ENCODE measurements around the gene SIRT2.
A peak's percentile ranks its signal among the peaks of the same experiment; 100 is the strongest.

SIRT2 gene

DNA sequence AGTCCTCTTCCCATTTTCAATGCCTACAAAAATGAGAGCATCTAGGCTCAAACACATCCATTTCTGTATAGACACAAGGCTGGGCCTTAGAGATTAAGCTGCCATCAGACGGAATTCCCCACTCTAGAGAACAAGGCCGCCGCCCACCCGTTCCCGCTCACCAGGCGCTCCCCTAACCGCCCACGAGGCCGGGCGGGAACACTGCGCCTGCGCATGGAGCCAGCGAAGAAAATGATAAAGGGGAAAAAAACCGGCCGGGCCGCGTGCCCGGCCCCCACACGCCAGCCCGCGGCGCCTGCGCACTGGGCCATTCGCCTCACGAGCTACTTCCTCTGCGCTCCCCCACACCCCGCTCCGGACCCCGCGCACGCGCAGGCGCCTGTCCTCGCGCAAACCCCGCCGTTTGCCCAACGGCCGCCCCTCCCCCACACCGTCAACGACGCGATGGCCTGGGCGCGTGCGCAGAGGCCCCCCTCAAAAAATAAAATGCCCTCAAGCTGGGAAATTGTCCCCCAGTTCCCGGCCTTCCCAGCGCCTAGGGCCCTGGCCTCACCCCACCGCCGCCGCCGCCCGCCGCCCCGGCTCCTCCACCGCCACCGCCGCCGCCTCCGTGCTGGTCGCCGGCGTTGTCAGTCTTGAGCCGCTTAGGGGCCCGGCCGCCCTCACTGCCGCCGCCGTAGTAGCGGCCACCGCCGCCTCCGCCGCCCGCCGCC, 50.1 kb downstream of the SIRT2 start:
- Mint-ChIP-seq H3K4me3 (peak overlapping the region; percentile 96), H3K27me3 (no peaks in the 10 kb centered on the region), H3K27ac (peak overlapping the region; percentile 98), H3K36me3 (peaks cover 25% of the 10 kb centered on the region), H3K4me1 (peaks cover 59% of the 10 kb centered on the region), H3K9me3 (no peaks in the 10 kb centered on the region)

DNA sequence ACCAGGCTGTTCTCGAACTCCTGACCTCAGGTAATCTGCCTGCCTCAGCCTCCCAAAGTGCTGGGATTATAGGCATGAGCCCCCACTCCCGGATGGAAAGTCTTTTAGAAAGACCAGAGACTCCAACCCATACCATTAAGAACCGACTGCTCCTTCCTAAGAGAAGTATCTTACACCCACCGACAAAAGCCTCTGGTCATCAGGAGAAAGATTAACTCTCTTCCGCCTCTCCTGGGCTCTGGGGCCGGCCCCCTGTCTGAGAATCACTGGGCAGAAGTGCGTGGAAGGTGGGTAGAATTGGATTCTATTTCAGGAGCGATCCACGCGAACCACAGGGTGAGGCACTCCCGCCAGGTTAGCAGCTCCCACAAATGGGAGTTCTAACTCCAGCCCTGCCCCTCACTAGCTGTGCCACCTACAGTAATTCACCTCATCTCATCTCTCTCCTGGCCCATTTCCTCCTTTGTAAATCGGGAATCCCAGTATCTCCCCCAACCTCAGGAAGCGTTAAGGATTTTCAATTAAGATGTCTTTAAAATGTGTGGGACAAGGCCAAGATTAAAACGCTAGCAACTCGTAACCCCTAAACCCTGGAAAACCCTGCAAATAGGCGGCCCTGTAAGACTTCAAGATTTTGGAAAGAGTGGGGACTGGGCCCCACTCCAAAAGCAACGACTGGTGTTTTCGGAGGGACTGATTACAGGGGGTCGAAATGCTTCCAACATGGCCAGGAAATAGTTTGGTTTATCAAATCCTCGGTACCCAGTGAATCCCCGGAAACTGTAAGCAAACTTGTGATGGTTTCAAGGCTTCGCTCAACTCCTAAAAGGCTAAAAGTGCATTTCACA, 50.9 kb downstream of the SIRT2 start:
- Mint-ChIP-seq H3K4me3 (peak overlapping the region; percentile 96), H3K9me3 (no peaks in the 10 kb centered on the region), H3K36me3 (peaks cover 31% of the 10 kb centered on the region), H3K4me1 (peaks cover 64% of the 10 kb centered on the region), H3K27ac (peak overlapping the region; percentile 98), H3K27me3 (no peaks in the 10 kb centered on the region)

DNA sequence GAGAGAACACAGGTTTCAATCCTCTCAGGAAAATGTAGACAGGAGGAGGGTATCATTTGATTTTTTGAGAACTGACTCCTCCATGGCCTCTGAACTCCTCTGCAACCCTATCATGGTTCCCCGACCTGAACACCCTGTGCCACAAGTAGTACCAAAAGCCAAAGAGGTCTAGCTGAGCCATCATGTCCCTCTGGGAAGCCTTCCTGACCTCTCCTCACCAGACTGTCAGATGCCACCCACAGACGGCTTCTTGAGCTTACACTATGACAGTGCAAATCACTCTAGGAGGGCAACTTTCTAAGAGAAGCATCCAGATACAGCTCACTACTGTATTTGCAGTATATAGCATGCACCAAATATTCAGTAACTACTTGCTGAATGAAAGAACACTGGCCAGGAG, 53.3 kb downstream of the SIRT2 start:
- H3K36me3 Mint-ChIP-seq: peaks cover 47% of the 10 kb centered on the region
- peak overlapping the region; percentile 47 for H3K4me3 Mint-ChIP-seq
- no peaks in the 10 kb centered on the region for H3K9me3 Mint-ChIP-seq
- no peaks in the 10 kb centered on the region for H3K27me3 Mint-ChIP-seq
- H3K27ac Mint-ChIP-seq: peak overlapping the region; percentile 92
- H3K4me1 Mint-ChIP-seq: peaks cover 76% of the 10 kb centered on the region

DNA sequence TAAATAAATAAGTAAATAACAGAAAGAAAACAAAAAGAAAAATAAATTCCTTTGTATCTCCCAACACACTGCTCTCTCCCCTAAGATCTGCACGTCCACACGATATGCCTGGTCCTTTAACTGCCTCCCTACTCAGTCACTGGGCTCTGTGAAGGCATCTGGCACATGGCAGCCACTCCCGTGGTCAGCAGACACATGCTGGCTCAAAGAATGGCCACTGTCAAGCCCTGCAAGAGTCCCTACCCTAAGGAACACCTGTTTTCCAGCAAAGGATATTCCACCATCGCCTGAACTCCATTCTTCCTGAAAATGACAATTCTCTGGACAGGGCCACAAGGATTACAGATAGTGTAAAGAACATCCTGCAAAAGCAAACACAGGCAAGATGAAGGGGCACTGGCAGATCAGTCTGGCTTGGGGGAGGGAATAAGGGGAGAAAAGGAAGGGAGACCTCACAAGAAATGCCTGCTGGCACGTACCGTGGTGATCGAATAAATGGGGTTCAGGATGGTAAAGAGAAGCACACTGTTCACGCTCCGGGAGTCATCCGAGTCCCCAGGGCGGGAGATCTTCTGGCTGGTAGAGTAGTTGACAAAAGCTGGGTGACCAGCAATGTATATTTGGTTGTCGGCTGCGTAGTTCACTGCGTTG, 53.9 kb downstream of the SIRT2 start:
- peaks cover 50% of the 10 kb centered on the region for H3K36me3 Mint-ChIP-seq

DNA sequence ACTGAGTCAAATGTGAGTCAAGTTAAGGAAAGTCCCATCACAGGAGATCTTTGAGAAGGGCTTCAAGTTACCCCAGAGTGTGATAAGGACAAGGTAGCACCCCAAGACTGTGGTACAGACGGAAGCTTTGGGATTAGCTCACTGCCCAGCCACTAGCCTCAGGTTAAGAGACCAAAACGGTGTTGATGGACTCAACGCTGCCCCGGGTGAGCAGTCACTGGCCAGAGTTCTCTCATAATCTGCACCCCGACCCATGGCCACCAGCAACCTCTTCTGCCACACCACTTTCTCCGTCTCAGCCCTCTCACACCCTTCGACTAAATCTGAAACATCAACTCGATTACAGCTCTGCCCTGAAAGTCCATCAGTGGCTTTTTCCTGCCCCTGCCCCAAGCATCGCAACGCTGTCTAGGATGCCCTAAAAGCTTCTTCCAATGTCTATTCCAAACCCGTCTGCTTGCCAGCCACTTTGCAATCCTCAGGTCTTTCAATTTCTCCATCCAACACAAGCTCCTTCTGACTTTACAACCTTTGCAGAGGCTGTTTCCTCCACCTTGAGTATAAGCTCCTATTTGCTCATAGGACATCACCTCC, 55.2 kb downstream of the SIRT2 start:
- Mint-ChIP-seq H3K36me3 (peaks cover 56% of the 10 kb centered on the region), H3K9me3 (no peaks in the 10 kb centered on the region), H3K27me3 (no peaks in the 10 kb centered on the region), H3K4me1 (peaks cover 91% of the 10 kb centered on the region), H3K27ac (peak overlapping the region; percentile 87), H3K4me3 (peak overlapping the region; percentile 80)

More for the DNA sequence above, 53.9 kb downstream of the SIRT2 start:
- Mint-ChIP-seq H3K4me3 (peak overlapping the region; percentile 80), H3K27me3 (no peaks in the 10 kb centered on the region), H3K4me1 (peaks cover 81% of the 10 kb centered on the region), H3K27ac (peak overlapping the region; percentile 92), H3K9me3 (no peaks in the 10 kb centered on the region)

DNA sequence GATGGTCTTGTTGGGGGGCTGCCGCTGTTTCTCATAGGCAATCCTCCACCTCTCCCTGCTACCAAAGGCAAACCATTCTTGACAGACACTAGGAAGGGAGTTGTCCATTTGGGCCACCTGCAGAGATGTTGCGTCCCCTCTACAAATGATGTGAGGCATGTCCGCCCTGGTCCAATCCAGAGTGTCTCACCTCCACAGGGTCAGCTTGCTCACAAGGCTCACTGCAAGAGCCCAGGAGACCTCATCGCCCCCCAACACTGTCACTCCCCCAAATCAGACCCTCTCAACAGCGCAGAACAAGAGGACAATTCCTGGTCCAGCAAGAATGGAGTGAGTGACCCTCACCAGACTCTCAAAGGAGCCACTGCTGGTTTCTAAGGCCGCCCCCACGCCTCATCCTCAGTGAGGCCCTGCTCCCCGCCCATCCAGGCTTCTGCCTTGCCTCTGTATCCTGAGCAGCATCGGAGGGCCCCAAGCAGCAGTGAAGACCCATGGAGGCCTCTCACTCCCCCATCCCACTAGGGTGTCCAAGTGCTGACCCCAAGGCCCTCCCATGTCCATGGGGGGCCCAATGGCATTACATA, 56.2 kb downstream of the SIRT2 start:
- Mint-ChIP-seq H3K4me3 (peak overlapping the region; percentile 80), H3K27me3 (no peaks in the 10 kb centered on the region), H3K27ac (peak overlapping the region; percentile 72), H3K36me3 (peaks cover 49% of the 10 kb centered on the region), H3K9me3 (no peaks in the 10 kb centered on the region), H3K4me1 (peaks cover 92% of the 10 kb centered on the region)

DNA sequence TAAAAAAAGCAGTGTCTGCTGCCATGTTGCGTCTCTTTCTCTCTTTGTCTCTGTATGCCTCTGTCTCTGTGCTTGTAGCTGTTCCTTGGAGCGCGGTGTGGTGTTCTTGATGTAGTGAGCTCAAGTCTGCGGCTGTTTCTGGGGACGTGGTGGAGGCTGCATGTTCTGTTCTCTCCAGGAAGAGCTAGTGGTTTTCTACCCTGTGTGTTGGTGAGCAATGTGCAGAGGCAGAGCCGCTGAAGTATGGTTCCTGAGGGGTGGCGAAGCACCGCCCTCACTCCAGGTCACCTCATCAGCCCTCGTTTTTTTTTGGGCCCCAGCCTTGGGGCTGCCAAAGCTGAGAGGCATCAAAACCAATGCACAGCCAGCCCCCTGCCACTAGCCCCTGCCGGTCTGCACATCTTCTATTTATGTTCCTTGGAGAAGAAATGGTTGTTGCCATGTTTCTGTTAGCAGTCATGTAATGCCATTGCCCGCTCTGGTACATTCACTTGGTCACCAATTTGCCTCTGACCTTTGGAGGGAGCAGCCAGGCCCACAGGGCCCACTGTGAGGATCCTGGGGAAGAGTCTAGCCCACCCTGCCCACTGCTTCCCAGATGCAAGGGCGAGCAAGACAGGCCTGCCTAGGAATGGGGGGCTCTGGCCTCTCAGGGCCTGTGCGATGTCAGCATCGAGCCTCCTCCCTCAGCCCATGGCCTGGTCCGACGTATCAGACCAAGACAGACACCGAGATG, 56.8 kb downstream of the SIRT2 start:
- Mint-ChIP-seq H3K36me3 (peaks cover 45% of the 10 kb centered on the region), H3K4me3 (peak overlapping the region; percentile 80), H3K9me3 (no peaks in the 10 kb centered on the region)

DNA sequence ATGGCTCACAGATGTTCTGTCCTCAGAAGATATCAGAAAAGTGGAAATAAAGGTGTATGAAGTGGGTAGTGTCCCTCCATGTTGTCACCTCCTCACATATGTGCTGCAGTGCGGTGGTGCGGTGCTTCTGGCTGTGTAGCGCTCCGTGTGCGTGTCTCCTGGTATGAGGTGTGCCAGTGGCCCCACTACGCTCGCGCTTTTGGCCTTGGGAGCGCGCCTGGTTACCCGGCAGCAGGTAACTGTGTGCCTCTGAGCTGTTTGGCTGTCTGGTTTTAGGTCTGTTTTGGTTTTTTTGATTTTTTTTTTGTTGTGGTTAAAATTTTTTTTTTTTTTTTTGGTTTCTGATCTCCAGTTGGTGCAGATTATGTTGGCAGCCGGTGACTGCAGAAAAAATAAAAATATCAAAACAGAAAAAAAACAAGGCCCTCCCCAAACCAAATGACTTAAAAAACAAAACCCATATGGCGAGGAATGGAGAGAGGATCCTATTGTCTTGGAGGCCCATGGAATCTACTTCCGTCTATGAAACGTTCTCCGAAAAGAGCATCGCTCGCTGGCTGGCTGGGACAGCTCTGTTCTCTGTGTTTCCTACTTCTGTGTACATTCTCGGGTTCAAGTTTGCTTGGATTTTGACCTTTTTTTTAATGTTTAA, 57.5 kb downstream of the SIRT2 start:
- H3K4me1 Mint-ChIP-seq: peaks cover 82% of the 10 kb centered on the region
- no peaks in the 10 kb centered on the region for H3K9me3 Mint-ChIP-seq
- H3K4me3 Mint-ChIP-seq: peak overlapping the region; percentile 80
- H3K27ac Mint-ChIP-seq: peak overlapping the region; percentile 90
- peaks cover 45% of the 10 kb centered on the region for H3K36me3 Mint-ChIP-seq
- no peaks in the 10 kb centered on the region for H3K27me3 Mint-ChIP-seq

More for the DNA sequence above, 56.8 kb downstream of the SIRT2 start:
- Mint-ChIP-seq H3K4me1 (peaks cover 86% of the 10 kb centered on the region), H3K27ac (peak overlapping the region; percentile 90), H3K27me3 (no peaks in the 10 kb centered on the region)

DNA sequence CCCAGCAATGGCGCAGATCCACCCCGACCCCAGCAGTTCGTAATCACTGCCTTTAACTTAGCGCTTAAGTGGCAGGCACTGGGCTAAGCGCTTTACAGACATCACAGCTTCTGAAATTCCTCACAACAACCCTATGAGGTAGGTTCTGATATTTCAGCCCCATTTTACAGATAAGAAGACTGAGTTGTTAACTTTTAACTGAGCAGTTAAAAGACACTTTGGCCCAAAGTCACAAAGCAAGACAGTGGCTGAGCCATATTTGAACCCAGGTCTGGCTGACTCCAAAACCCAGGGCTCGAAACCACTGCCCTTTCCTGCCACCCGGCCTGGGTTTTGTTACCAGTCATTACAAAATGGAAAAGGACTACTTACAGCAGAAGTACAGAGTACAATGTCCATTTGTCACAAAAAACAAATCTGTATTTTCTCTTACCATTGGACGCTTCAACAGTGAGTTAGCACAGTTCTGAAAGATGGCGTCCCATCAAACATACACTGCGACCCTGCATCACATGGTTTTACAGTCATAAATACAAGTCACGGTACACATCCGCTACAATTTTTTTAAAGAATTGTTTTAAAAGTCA, 58.1 kb downstream of the SIRT2 start:
- Mint-ChIP-seq H3K4me1 (peaks cover 79% of the 10 kb centered on the region), H3K36me3 (peaks cover 46% of the 10 kb centered on the region), H3K9me3 (no peaks in the 10 kb centered on the region), H3K27ac (no peak overlapping the region), H3K27me3 (no peaks in the 10 kb centered on the region), H3K4me3 (peak overlapping the region; percentile 80)

DNA sequence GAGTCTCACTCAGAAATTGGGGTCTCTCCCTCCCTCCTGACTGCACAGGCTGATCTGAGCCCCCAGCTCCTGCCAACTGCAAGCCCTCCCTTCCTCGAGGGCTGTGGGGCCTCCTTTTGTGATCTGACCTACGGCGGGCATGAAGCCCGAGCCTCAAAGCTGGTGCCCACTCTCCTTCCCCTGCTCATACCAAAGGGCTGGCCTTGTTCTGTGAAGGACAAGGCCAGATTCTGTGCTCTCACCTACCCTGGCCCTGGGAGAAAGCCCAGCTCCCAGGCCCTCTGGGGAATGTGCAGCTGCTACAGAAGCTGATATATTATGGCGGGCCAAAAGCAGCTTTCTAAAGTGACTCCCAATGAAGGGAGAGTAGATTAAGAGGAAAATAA, 58.8 kb downstream of the SIRT2 start:
- no peaks in the 10 kb centered on the region for H3K9me3 Mint-ChIP-seq
- peaks cover 42% of the 10 kb centered on the region for H3K36me3 Mint-ChIP-seq
- H3K4me1 Mint-ChIP-seq: peaks cover 72% of the 10 kb centered on the region
- H3K4me3 Mint-ChIP-seq: peak overlapping the region; percentile 59
- no peaks in the 10 kb centered on the region for H3K27me3 Mint-ChIP-seq
- peak overlapping the region; percentile 94 for H3K27ac Mint-ChIP-seq

DNA sequence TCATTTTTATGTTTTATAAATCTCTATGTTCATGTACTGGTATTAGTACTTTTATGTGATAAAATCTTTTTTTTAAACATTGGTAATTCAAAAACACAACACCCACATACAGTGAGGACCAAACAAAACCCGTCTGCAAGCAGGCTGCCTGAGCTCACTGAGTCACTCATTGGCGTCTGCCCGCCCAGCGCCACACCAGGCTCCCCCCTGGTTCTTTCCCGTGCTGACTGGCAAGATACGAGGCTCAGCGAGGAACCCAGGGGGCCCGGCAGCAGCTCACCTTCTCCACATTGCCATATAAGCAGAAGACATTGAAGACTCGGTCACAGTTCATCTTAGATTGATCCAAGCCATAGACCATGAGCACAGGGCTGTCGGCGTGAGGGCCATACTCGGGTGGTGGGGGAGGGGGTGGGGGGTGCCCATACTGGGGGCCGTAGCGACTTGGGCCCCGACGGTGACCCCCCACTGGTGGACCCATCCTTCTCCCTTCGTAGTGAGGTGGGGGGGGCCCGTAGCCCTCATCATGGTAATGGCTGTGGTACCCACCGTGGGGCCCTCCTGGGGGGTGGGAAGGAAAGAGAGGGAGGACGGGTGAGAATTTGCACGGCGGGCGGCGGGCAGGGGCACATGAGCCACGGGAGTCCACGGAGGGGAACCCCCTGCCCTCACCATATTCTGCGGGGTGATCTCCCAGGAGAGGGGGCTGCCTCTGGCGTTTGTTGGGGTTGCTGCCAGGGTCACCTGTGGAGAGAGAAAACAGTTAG, 59.4 kb downstream of the SIRT2 start:
- peaks cover 39% of the 10 kb centered on the region for H3K36me3 Mint-ChIP-seq
- peaks cover 67% of the 10 kb centered on the region for H3K4me1 Mint-ChIP-seq
- H3K9me3 Mint-ChIP-seq: no peaks in the 10 kb centered on the region
- H3K4me3 Mint-ChIP-seq: peak overlapping the region; percentile 47
- no peaks in the 10 kb centered on the region for H3K27me3 Mint-ChIP-seq
- peak overlapping the region; percentile 84 for H3K27ac Mint-ChIP-seq

DNA sequence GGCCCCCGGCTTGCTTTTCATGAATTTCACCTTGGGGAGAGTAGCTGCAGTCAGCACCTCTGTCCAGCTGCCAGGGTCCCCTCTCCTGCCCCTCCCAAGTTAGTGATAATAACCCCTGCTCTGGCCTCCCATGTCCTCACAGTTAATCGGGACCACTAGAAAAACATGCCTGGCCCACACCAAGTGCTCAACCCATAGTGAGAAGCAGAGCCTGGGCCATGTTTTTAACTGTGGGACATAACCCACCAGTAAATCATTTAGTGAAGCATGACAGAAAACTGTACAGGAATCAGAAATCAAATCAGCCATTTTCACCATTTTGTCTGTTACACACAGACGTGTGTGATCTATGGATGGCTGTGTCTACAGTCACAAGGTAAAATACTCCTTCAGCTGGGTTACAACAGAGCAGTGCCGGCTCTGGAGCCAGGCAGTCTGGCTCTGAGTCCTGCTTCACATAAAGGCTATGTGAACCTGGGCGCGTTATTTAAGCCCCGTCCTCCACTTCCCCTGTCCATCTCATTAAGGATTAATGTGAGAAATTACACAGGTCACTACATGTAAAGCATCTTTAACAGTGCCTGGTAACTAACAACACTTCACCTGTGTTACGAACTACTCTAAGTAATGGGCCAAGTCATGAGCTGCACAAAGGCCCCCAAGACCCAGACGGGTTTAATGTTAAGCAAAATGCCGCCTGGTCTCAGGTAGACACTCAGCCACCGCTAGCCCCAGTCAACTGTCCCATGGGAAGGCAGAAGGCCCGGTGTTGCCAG, 60.2 kb downstream of the SIRT2 start:
- Mint-ChIP-seq H3K4me3 (peak overlapping the region; percentile 67), H3K4me1 (peaks cover 61% of the 10 kb centered on the region), H3K27me3 (no peaks in the 10 kb centered on the region), H3K36me3 (peaks cover 35% of the 10 kb centered on the region), H3K9me3 (no peaks in the 10 kb centered on the region), H3K27ac (peak overlapping the region; percentile 83)

Measured in activated naive CD4-positive, alpha-beta T cell treated with anti-CD3 and anti-CD28 coated beads, Interleukin-2, amount 50 U/mL, for 24 hours (primary cell).